CD4-positive, alpha-beta T cell (primary cell): ENCODE data around the gene NUP160. TPM values are rescaled to one million over a fixed set of nuclear protein-coding genes. Genes with fewer than 3 reads are reported as not detected.
"Not testable (repeated sequence)": the region's sequence is repeated elsewhere in the genome, so short reads cannot be mapped to it uniquely, and the experiment has no call there.

Experiments
- ATAC-seq: fragments of 200-7000 bp; cut with Tn5 transposase; one replicate; pipeline ENCODE4 v1.10.0; 2022; ENCODE audit warnings: mild to moderate bottlenecking; ENCODE audit not compliant: poor library complexity
- CTCF ChIA-PET: fragments of 350-600 bp; sonication (Branson Sonifier 250); formaldehyde crosslinking; loops from one replicate; lab custom pipeline; 2021; ENCODE audit warnings: antibody characterized with exemption, inconsistent platforms; lab: Charles Lee
- POLR2A ChIA-PET: fragments of 350-600 bp; sonication (Branson Sonifier 250); formaldehyde crosslinking; loops from one replicate; lab custom pipeline; 2021; ENCODE audit warnings: antibody characterized with exemption, inconsistent platforms; lab: Charles Lee
- DNase-seq, 14 experiments: peaks; one replicate each; pipeline ENCODE4 v3.0.0-alpha.2; 2013 to 2020; ENCODE audit warnings: mixed read lengths in 2 of 14
- H3K27ac ChIP-seq, 2 donors: one replicate each; pipeline versions ENCODE4 v1.5.1 to v1.7.0; 2013; ENCODE audit warnings: low read length in 2 of 2, low read depth in 1 of 2, mild to moderate bottlenecking in 1 of 2
- H3K27me3 ChIP-seq, 2 experiments: 1 replicate in 1 of 2; 2 replicates in 1 of 2; pipeline versions ENCODE4 v1.6.1 to v1.7.0; 2013; ENCODE audit warnings: low read length in 2 of 2, control low read depth in 1 of 2, mild to moderate bottlenecking in 1 of 2, moderate library complexity in 1 of 2; ENCODE audit not compliant: insufficient read depth in 2 of 2, control insufficient read depth in 1 of 2
- H3K36me3 ChIP-seq: one replicate; pipeline ENCODE4 v1.6.1; 2013; ENCODE audit warnings: low read length, control low read depth; ENCODE audit not compliant: insufficient read depth
- H3K4me1 ChIP-seq: one replicate; pipeline ENCODE4 v1.6.1; 2013; ENCODE audit warnings: low read length, control low read depth; ENCODE audit not compliant: insufficient read depth
- H3K4me3 ChIP-seq: one replicate; pipeline ENCODE4 v1.5.1; 2013; ENCODE audit warnings: mild to moderate bottlenecking, low read length, moderate library complexity
- H3K9me3 ChIP-seq, 2 experiments: 1 replicate in 1 of 2; 2 replicates in 1 of 2; pipeline versions ENCODE4 v1.6.1 to v1.7.0; 2013; ENCODE audit warnings: low read length in 2 of 2, mild to moderate bottlenecking in 2 of 2, control low read depth in 1 of 2, moderate library complexity in 1 of 2; ENCODE audit not compliant: control insufficient read depth in 1 of 2, insufficient read depth in 1 of 2
- H3K27ac Mint-ChIP-seq: one replicate; pipeline ENCODE4 v1.8.0; 2020; ENCODE audit warnings: mixed read lengths
- H3K27me3 Mint-ChIP-seq: one replicate; pipeline ENCODE4 v1.8.0; 2021; ENCODE audit warnings: mixed read lengths
- H3K36me3 Mint-ChIP-seq: one replicate; pipeline ENCODE4 v1.8.0; 2021; ENCODE audit warnings: low read depth, mixed read lengths
- H3K4me1 Mint-ChIP-seq: one replicate; pipeline ENCODE4 v1.8.0; 2021; ENCODE audit warnings: low read depth, mixed read lengths
- H3K4me3 Mint-ChIP-seq: one replicate; pipeline ENCODE4 v1.8.0; 2020; ENCODE audit warnings: mild to moderate bottlenecking, mixed read lengths
- H3K9me3 Mint-ChIP-seq: one replicate; pipeline ENCODE4 v1.8.0; 2020; ENCODE audit warnings: mixed read lengths
- intact Hi-C, 2 experiments: fragments of 100-400 bp; cut with DNase I in 1 of 2; cut with micrococcal nuclease in 1 of 2; formaldehyde crosslinking; loops; one replicate each; pipeline versions ENCODE4 v1.15.1 to v1.9.0; 2023 to 2025; cut with DNase I, micrococcal nuclease
- total RNA-seq, 174 experiments: library from RNA in 2 of 174; stranded (reverse) in 2 of 174; gene quantifications; one replicate each; pipeline ENCODE4 v1.2.3 and lab custom pipeline; 2021 to 2026
- TF ChIP-seq, protein P1 (sequence below): fragments of 200-600 bp; IDR thresholded peaks from one replicate; pipeline ENCODE4 v1.8.0; 2022; ENCODE audit warnings: antibody characterized with exemption, mild to moderate bottlenecking

NUP160 gene
- total RNA-seq, 2 experiments from 2014 or later: 41.9 to 47.9 TPM

DNA sequence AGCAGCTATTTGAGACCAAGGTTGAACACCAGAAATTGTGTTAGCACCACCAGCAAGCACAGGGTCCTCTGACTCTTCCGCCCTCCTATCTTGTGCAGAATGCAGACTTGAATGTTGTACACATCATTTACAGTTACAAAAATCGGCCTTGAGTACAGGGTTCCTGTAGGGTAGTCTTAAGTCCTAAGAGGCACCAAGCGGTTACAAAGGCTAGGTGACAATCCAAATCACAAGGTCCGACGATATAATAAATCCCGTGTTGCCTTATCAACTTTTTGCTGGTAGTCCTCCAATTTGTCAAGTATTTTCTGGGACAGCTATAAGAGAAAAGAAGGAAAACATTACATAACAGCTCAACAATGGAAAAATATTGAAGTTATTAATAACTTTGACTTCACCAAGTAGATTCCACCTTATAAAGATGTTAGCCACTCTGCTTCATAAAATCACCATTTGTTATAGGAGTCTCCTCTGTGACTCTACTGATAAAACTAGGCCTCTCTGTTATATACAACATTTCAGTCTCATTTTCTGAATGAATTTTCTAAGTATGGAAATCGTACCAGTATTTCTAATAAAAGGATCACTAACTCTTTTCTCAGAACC lies 69.2 kb downstream of the NUP160 start:
- POLR2A ChIA-PET: interaction anchor here (1.4 to 3.3 kb wide), 2 partner anchors 12 to 14 kb away, joined by 3 to 18 read pairs; partner anchors contain the start of gene FNBP4

DNA sequence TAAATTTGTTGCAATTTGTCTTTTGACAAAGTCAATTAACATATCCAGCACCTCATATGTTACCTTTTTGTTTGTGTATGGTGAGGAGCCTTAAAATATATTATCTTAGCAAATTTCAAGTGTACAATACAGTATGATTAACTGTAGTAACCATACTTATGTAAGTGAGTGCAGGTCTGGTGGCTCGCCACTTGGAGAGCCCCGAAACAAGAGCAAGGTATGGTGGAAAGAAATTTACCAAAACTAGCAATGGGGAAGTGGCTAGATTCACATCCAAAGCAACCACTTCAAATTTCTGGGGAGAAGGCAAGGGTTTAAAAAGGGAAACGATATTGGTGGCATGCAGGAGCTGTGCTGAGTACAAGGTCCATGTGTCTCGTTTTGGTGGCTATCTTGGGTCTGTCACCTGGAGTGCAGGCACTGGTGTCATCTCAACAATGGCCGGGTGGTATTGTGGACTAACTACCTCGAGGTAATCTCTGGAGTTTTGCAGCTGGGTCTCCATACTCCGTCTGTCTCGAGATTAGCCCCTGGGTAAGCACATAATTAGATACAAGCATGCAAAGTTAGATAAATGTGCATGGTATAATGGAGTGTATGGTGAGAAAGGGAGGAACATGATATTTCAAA lies 72.8 kb downstream of the NUP160 start:
- Mint-ChIP-seq H3K36me3 (peaks cover 48% of the 10 kb centered on the region), H3K4me1 (no peaks in the 10 kb centered on the region), H3K4me3 (no peak overlapping the region), H3K27me3 (no peaks in the 10 kb centered on the region), H3K9me3 (no peaks in the 10 kb centered on the region), H3K27ac (no peak overlapping the region)
- Histone ChIP-seq H3K9me3 (no peaks in the 10 kb centered on the region), H3K36me3 (peaks cover 44% of the 10 kb centered on the region), H3K27ac (no peak overlapping the region), H3K27me3 (no peaks in the 10 kb centered on the region), H3K4me1 (no peaks in the 10 kb centered on the region), H3K4me3 (no peak overlapping the region)
- ATAC-seq (no peak), DNase-seq (no peak)
- ChIA-PET CTCF (no interaction called here), POLR2A (interaction anchor here (1.2 kb wide), 1 partner anchor 21 kb away, joined by 5 read pairs; no protein-coding TSS in a partner anchor)
- TF ChIP-seq, protein P1, sequence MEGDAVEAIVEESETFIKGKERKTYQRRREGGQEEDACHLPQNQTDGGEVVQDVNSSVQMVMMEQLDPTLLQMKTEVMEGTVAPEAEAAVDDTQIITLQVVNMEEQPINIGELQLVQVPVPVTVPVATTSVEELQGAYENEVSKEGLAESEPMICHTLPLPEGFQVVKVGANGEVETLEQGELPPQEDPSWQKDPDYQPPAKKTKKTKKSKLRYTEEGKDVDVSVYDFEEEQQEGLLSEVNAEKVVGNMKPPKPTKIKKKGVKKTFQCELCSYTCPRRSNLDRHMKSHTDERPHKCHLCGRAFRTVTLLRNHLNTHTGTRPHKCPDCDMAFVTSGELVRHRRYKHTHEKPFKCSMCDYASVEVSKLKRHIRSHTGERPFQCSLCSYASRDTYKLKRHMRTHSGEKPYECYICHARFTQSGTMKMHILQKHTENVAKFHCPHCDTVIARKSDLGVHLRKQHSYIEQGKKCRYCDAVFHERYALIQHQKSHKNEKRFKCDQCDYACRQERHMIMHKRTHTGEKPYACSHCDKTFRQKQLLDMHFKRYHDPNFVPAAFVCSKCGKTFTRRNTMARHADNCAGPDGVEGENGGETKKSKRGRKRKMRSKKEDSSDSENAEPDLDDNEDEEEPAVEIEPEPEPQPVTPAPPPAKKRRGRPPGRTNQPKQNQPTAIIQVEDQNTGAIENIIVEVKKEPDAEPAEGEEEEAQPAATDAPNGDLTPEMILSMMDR: no peak
- intact Hi-C loops: no loop called here

More for the DNA sequence above, 69.2 kb downstream of the NUP160 start:
- intact Hi-C loops: no loop called here
- no peak for ATAC-seq
- Histone ChIP-seq H3K4me3 (no peak overlapping the region), H3K27me3 (no peaks in the 10 kb centered on the region), H3K27ac (no peak overlapping the region), H3K36me3 (peaks cover 76% of the 10 kb centered on the region), H3K9me3 (no peaks in the 10 kb centered on the region), H3K4me1 (no peaks in the 10 kb centered on the region)
- CTCF ChIA-PET: interaction anchor here (0.6 to 1.4 kb wide), 3 partner anchors 11 to 15 kb away, joined by 3 to 4 read pairs (median 3); no protein-coding TSS in a partner anchor
- Mint-ChIP-seq H3K4me3 (no peak overlapping the region), H3K4me1 (no peaks in the 10 kb centered on the region), H3K36me3 (peaks cover 68% of the 10 kb centered on the region), H3K27me3 (no peaks in the 10 kb centered on the region), H3K27ac (no peak overlapping the region), H3K9me3 (no peaks in the 10 kb centered on the region)
- TF ChIP-seq, protein P1: no peak
- no peak for DNase-seq

DNA sequence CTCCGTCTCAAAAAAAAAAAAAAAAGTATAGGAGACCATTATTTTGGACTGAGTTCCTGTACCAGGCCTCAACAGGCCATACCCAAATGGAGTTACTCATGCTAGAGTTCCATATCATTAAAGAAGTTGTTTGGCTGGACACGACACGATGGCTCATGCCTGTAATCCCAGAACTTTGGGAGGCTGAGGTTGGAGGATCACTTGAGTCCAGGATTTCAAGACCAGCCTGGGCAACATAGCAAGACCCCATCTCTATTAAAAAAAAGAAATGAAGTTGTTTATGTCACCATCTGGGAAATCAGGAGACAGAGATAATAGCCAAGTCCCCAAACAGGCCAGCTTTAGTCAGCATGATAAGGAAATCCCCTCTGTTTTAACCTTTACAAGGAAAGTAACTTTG lies 74.3 kb downstream of the NUP160 start:
- intact Hi-C loops: no loop called here
- H3K4me1 ChIP-seq: no peaks in the 10 kb centered on the region
- TF ChIP-seq, protein P1: no peak
- H3K36me3 ChIP-seq: peaks cover 29% of the 10 kb centered on the region
- CTCF ChIA-PET: interaction anchor here (0.6 kb wide), 1 partner anchor 1149 kb away, joined by 3 read pairs; no protein-coding TSS in a partner anchor
- peaks cover 34% of the 10 kb centered on the region for H3K36me3 Mint-ChIP-seq
- H3K9me3 Mint-ChIP-seq: no peaks in the 10 kb centered on the region
- no peaks in the 10 kb centered on the region for H3K9me3 ChIP-seq
- ATAC-seq (no peak), DNase-seq (no peak)
- no peak overlapping the region for H3K27ac Mint-ChIP-seq
- no peak overlapping the region for H3K27ac ChIP-seq
- H3K4me1 Mint-ChIP-seq: no peaks in the 10 kb centered on the region
- H3K27me3 ChIP-seq: no peaks in the 10 kb centered on the region
- H3K27me3 Mint-ChIP-seq: no peaks in the 10 kb centered on the region
- H3K4me3 Mint-ChIP-seq: no peak overlapping the region
- H3K4me3 ChIP-seq: no peak overlapping the region
- POLR2A ChIA-PET: no interaction called here

DNA sequence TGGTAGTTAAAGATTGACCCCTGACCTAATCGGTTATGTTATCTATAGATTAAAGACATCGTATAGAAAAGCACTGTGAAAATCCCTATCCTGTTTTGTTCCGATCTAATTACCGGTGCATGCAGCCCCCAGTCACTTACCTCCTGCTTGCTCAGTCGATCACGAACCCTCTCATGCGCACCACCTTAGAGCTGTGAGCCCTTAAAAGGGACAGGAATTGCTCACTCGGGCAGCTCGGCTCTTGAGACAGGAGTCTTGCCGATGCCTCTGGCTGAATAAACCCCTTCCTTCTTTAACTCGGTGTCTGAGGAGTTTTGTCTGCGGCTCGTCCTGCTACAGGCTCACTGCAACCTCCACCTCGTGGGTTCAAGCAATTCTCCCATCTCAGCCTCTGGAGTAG lies 78.6 kb downstream of the NUP160 start:
- CTCF ChIA-PET, POLR2A ChIA-PET: not testable (repeated sequence)
- intact Hi-C loops: loop anchor here (2.0 to 10.0 kb wide), 7 partner anchors 55 to 1967 kb away; partner anchors contain the start of genes AGBL2 (in 1 of the 2), ARFGAP2 (in 1 of the 2), KBTBD4 (in 1 of the 2) and NDUFS3 (in 1 of the 2)

More for the DNA sequence above, 78.6 kb downstream of the NUP160 start:
- not testable (repeated sequence) for DNase-seq, H3K27me3 Mint-ChIP-seq, H3K27ac ChIP-seq, H3K36me3 ChIP-seq, H3K4me3 ChIP-seq, H3K9me3 ChIP-seq, ATAC-seq, H3K27me3 ChIP-seq, H3K9me3 Mint-ChIP-seq
- peaks cover 27% of the 10 kb centered on the region for H3K4me1 ChIP-seq
- peaks cover 29% of the 10 kb centered on the region for H3K4me1 Mint-ChIP-seq
- peak overlapping the region; percentile 34 for H3K4me3 Mint-ChIP-seq
- peaks cover 28% of the 10 kb centered on the region for H3K36me3 Mint-ChIP-seq
- H3K27ac Mint-ChIP-seq: peak overlapping the region; percentile 79
